ENCODE data around the gene TAF4.
"Not testable (repeated sequence)": the region's sequence is repeated elsewhere in the genome, so short reads cannot be mapped to it uniquely, and the experiment has no call there.

Gene TAF4

DNA sequence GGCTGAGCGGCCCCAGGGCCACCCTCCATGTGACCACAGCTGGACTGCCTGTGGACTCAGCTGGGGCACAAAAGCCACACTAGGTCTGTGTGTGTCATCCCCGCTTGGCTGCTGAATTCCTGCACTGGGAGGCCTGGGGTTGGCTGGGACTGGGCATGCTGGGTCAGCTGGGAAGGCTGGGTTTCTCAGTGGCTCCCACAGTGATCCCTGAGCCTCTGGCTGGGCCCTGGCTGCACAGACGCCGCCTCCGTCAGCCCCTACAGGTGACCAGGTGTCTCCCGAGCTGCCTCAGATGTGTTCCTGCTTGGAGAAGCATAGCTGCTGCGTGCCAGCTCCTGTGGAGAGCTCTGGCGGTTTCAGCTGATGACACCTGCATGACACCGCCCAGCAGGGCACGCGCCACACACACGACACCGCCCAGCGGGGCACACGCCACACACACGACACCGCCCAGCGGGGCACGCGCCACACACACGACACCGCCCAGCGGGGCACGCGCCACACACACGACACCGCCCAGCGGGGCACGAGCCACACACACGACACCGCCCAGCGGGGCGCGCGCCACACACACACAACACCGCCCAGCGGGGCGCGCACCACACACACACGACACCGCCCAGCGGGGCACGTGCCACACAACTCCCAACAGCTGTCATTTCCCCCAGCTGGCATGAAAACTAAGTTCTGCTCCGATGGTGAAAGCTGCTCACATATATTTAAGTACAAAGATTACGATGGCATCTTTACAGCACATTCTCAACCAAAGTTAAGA lies 88.8 kb downstream of the TAF4 start:
- DNase-seq = no peak

GRCh38 chr20:61976263-61976643 lies 89.4 kb downstream of the TAF4 start:
- DNase-seq = no peak

GRCh38 chr20:61975407-61976129 lies 90.1 kb downstream of the TAF4 start:
- DNase-seq = no peak

DNA sequence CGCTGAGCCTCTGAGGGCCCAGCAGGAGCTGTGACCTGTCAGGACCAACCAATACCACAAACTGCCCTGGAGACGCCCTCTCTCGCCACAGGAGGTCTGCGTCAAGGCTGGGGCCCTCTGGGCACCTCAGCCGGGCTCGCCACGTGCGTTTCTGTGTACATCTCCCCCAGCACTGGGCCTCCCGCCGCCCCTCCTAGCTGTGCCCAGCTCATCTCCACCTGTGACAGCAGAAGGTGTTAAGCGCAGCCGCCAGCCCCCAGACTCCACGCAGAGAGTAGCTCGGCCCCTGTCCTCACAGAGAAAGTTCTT lies 91.4 kb downstream of the TAF4 start:
- no peak for DNase-seq

GRCh38 chr20:61973515-61974356 lies 91.9 kb downstream of the TAF4 start:
- no peak for DNase-seq

DNA sequence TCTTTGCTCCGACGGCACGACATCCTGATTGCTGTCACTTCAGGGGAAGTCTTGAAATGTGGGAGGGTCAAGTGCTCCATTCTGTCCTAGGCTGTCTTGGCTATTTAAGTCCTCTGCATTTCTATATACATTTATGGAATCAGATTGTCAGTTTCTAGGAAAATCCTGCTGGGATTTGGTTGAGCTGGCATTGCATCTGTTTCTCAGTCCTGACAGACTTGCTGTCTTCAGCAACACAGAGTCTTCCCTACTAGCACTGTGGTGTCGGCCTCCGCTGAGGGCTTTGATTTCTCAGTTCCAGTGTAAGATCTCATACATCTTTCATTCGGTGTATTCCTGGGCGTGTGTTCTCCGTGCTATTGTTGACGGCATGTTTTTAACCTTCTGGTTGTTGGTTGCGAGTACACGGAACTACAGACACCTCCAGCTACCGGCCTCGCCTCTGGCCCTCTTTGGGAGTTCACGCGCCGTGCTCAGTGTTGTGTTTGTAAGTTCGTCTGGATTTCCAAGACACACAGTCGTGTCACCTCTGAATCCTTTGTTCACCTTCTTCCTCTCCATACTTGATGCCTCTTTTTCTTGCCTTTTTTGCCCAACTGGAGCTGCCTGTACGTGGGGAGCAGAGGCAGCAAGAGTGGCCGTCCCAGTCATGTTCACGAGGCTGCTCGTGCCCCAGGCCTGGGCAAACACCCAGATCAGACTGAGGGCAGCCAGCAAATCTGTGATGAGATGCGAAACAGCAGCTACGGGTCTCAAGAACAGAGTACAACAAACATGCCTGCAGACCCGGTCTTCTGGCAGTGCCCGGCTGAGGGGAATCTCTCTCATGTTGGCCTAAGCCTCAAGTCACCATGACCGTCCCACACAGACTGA lies 92.8 kb downstream of the TAF4 start:
- DNase-seq = no peak

DNA sequence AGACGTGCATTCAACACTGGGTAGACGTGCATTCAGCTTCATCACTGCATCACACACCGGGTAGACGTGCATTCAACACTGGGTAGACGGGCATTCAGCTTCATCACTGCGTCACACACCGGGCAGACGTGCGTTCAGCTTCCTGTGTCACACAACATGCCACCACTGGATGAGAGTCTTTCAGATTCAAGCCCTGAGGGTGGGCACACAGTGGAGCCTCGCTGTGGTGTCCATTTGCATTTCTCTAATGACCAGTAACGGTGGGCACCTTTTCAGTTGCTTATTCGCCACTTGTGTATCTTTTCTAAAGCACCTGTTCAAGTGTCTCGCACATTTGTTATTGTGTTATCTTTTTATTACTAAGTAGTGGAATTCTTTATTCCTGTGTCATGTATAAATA lies 94.1 kb downstream of the TAF4 start:
- DNase-seq = not testable (repeated sequence)

- DNase-seq = no peak
Observed at GRCh38 chr20:61970357-61970756, 95.3 kb downstream of the TAF4 start.

GRCh38 chr20:61969806-61970205 lies 95.9 kb downstream of the TAF4 start:
- DNase-seq = no peak

DNA sequence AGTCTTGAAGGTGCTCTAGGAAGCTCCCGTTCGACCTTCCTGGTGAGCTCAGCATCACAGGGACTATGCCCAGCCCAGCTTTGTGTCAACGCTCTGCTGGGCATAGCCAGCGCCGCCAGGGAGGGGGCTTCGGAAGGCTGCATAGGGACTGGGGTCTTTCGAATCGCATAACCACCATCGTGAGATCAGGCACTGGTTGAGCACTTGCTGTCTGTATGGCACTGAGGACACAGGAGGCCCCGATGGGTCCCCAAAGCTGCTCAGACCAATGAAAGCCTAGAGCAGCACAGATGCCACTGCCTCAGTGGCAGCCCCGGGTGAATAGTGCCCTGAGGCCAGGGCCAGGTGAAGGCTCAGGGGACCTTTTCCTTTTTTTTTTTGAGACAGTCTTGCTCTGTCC lies 96.7 kb downstream of the TAF4 start:
- no peak for DNase-seq

GRCh38 chr20:61968036-61968810 lies 97.5 kb downstream of the TAF4 start:
- DNase-seq = no peak

DNA sequence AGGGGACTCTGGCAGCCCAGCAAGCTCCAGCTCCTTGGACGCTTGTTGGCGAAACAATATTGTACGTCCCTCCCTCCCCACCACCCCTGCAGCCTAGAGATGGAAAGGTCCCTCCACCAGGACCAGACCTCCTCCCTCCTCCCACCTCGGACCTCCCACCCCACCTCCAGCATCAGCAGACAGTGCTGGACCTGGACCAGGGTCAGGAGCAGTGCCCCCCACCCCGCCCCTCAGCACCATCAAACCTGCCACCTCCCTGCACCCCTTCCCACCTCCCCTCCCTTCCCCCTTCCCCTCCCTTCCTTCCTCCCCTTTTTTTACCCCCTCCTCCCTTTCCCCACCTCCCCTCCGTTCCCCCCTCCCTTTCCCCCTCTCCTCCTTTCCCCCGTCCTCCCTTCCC lies 98.4 kb downstream of the TAF4 start:
- no peak for DNase-seq

GRCh38 chr20:61966492-61967244 lies 99.0 kb downstream of the TAF4 start:
- DNase-seq = no peak

- DNase-seq = no peak
Observed at GRCh38 chr20:61965606-61966491, 99.8 kb downstream of the TAF4 start.

GRCh38 chr20:61964675-61965605 lies 100.7 kb downstream of the TAF4 start:
- DNase-seq = no peak

GRCh38 chr20:61963885-61964674 lies 101.6 kb downstream of the TAF4 start:
- no peak for DNase-seq

DNA sequence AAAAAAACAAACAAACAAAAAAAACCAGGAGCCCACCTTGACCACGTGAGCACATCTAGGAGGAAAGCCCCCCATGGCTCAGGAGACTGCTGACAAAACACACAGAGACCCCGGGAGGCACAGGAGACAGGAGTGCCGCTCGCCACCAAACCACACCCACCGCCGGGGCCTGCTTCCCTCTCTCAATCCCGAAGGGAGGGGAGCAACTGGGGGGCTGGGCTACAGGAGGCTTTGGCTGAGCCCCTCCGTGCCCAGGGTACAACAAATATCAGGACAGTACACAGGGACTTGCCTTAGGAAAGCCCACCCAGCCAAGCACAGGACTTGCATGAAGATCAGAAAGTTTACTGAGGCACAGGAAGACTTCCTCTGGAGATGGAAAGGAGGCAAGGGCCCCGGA lies 102.5 kb downstream of the TAF4 start:
- DNase-seq = no peak

DNA sequence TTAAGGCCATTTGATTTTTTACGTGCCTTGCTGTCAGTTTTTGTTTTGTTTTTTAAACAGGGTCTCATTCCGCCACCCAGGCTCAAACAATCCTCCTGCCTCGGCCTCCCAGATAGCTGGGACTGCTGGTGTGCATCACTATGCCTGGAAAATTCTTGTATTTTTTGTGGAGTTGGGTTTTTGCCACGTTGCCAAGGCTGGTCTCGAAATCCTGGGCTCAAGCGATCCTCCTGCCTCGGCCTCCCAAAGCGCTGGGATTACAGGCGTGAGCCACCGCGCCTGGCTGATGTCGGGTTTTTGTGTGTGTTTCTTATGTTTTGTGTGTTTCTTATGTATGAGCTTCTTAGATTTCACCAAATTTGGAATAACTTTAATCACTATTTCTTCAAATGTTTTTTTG lies 104.8 kb downstream of the TAF4 start:
- no peak for DNase-seq

Measured in effector CD4-positive, alpha-beta T cell (primary cell).